HepG2 (cell line): ENCODE results near the gene RPS6KA2. TPM values are rescaled to one million over a fixed set of nuclear protein-coding genes. Genes with fewer than 3 reads are reported as not detected.

Source experiments
- ATAC-seq: fragments of 200-7000 bp; cut with Tn5 transposase; 3 replicates; pipeline ENCODE4 v1.9.1; 2020; ENCODE audit warnings: mild to moderate bottlenecking, moderate library complexity
- BruUV-seq: library from RNA; stranded (reverse); fragments of 400-500 nt; replicated peaks from 2 replicates; lab custom pipeline; 2021; lab: Mats Ljungman, UMichigan
- CTCF ChIA-PET: fragments of 300-600 bp; formaldehyde crosslinking; extraction: SDS; loops from one replicate; lab custom pipeline; 2021; ENCODE audit warnings: low total read pairs, inconsistent platforms, low intra/inter-chr PET ratio; lab: Yijun Ruan, JAX
- POLR2A ChIA-PET: fragments of 350-600 bp; sonication (Branson Sonifier 250); formaldehyde crosslinking; loops from one replicate; lab custom pipeline; 2020; ENCODE audit warnings: antibody characterized with exemption, inconsistent platforms; lab: Yijun Ruan, JAX
- DNase-seq: peaks from one replicate; pipeline ENCODE4 v3.0.0-alpha.2; 2015; ENCODE audit warnings: low spot score
- FAIRE-seq: peaks from 3 replicates; lab custom pipeline; 2011; peaks lifted over from hg19 to GRCh38; lab: Jason Lieb, UNC
- H2AFZ ChIP-seq: one replicate; pipeline ENCODE4 v1.6.1; 2011; ENCODE audit warnings: low read length, inconsistent platforms
- H3K27ac ChIP-seq: fragments of 300-600 bp; 3 replicates; pipeline ENCODE4 v1.8.0; 2011; ENCODE audit warnings: mixed run types, mild to moderate bottlenecking, mixed read lengths, low read length, inconsistent platforms; ENCODE audit not compliant: insufficient read depth; ENCODE audit errors: extremely low read length
- H3K27me3 ChIP-seq, 2 experiments: fragments of 200-600 bp in 1 of 2; 2 replicates in 1 of 2; 3 replicates in 1 of 2; pipeline versions ENCODE4 v1.6.0 to v1.8.0; 2011; ENCODE audit warnings: low read length in 2 of 2, mild to moderate bottlenecking in 2 of 2, moderate library complexity in 2 of 2, inconsistent platforms in 1 of 2; ENCODE audit not compliant: insufficient read depth in 2 of 2, control insufficient read depth in 1 of 2
- H3K36me3 ChIP-seq, 2 experiments: fragments of 200-600 bp in 1 of 2; replicated peaks in 1 of 2; 2 replicates in 1 of 2; 3 replicates in 1 of 2; pipeline versions ENCODE4 v1.5.1 to v1.8.0; 2011; ENCODE audit warnings: low read length in 2 of 2, inconsistent platforms in 1 of 2; ENCODE audit not compliant: insufficient read depth in 2 of 2, control insufficient read depth in 1 of 2
- H3K4me1 ChIP-seq: 2 replicates; pipeline ENCODE4 v1.5.1; 2012; ENCODE audit warnings: low read length, inconsistent platforms; ENCODE audit not compliant: insufficient read depth
- H3K4me2 ChIP-seq: 2 replicates; pipeline ENCODE4 v1.6.0; 2011; ENCODE audit warnings: low read depth, low read length, inconsistent platforms
- H3K4me3 ChIP-seq, 3 experiments: fragments of 200-600 bp in 1 of 3; sonication (generic), shearing (Covaris generic) in 1 of 3; replicated peaks in 1 of 3; 2 replicates each; pipeline ENCODE4 v1.5.1; 2011 to 2016; ENCODE audit warnings: low read length in 3 of 3, inconsistent platforms in 2 of 3, low read depth in 2 of 3, mild to moderate bottlenecking in 2 of 3, control low read depth in 1 of 3, mixed read lengths in 1 of 3; ENCODE audit not compliant: insufficient read depth in 1 of 3
- H3K79me2 ChIP-seq: one replicate; pipeline ENCODE4 v1.6.1; 2011; ENCODE audit warnings: low read length, inconsistent platforms; ENCODE audit not compliant: insufficient read depth
- H3K9ac ChIP-seq: 2 replicates; pipeline ENCODE4 v1.6.0; 2011; ENCODE audit warnings: mild to moderate bottlenecking, low read depth, low read length, inconsistent platforms; ENCODE audit not compliant: insufficient read depth
- H3K9me3 ChIP-seq: 2 replicates; pipeline ENCODE4 v1.5.1; 2012; ENCODE audit warnings: mild to moderate bottlenecking, low read length
- H4K20me1 ChIP-seq: 2 replicates; pipeline ENCODE4 v1.6.0; 2011; ENCODE audit warnings: inconsistent platforms, mild to moderate bottlenecking, low read length, moderate library complexity; ENCODE audit not compliant: insufficient read depth
- ARID2 ChIP-seq: sonication (generic); formaldehyde crosslinking; IDR thresholded peaks from 2 replicates; pipeline ENCODE4 v1.8.1; 2022; ENCODE audit warnings: mild to moderate bottlenecking, missing genetic modification reagents, borderline replicate concordance
- CEBPG ChIP-seq: IDR thresholded peaks from 2 replicates; pipeline ENCODE4 v1.6.1; 2016
- NFIC ChIP-seq: IDR thresholded peaks from 2 replicates; pipeline ENCODE4 v1.6.1; 2012; ENCODE audit warnings: mild to moderate bottlenecking, low read length, inconsistent platforms
- NFYB ChIP-seq: sonication (generic); formaldehyde crosslinking; IDR thresholded peaks from 2 replicates; pipeline ENCODE4 v1.4.0; 2020; ENCODE audit warnings: missing genetic modification reagents
- SCMH1 ChIP-seq: sonication (generic); formaldehyde crosslinking; IDR thresholded peaks from 2 replicates; pipeline ENCODE4 v1.9.0; 2021; ENCODE audit warnings: missing genetic modification reagents, mild to moderate bottlenecking, borderline replicate concordance
- SP5 ChIP-seq: IDR thresholded peaks from 2 replicates; pipeline ENCODE4 v1.6.1; 2016; ENCODE audit warnings: low read depth, borderline replicate concordance
- ZNF296 ChIP-seq: sonication (generic); formaldehyde crosslinking; conservative IDR thresholded peaks from 2 replicates; pipeline ENCODE4 v1.5.0; 2020; ENCODE audit warnings: mild to moderate bottlenecking, missing genetic modification reagents
- ZNF343 ChIP-seq: sonication (generic); formaldehyde crosslinking; IDR thresholded peaks from 2 replicates; pipeline ENCODE4 v1.4.0; 2020; ENCODE audit warnings: mild to moderate bottlenecking, missing genetic modification reagents
- ZNF530 ChIP-seq: sonication (generic); formaldehyde crosslinking; IDR thresholded peaks from 2 replicates; pipeline ENCODE4 v1.5.0; 2020; ENCODE audit warnings: low read depth, mild to moderate bottlenecking, missing genetic modification reagents
- ZNF614 ChIP-seq: IDR thresholded peaks from 2 replicates; pipeline ENCODE4 v1.6.1; 2018; ENCODE audit warnings: missing biosample characterization, missing genetic modification reagents, inconsistent platforms, borderline replicate concordance
- WGBS: methylation state at CpG from one replicate; pipeline ENCODE4 v1.1.6; 2017; ENCODE audit warnings: low lambda C conversion rate; 5-methylcytosine and 5-hydroxymethylcytosine counted together
- in situ Hi-C: cut with HindIII; loops from 2 replicates; pipeline ENCODE4 v1.10.0; 2017; ENCODE audit warnings: low pct_unique_long_range_greater_than_20kb; ENCODE audit not compliant: extremely low pct_ligation_motif_present
- intact Hi-C: fragments of 100-400 bp; cut with micrococcal nuclease; formaldehyde crosslinking; loops from one replicate; pipeline ENCODE4 v1.10.0; 2022; ENCODE audit not compliant: unreplicated experiment
- polyA plus RNA-seq, 8 experiments: library from polyadenylated mRNA; depleted of rRNA in 3 of 8; stranded (reverse) in 7 of 8; unstranded in 1 of 8; fragments of >200 nt; fragmentation: Illumina TruSeq in 4 of 8; extraction: Trizol in 4 of 8; gene quantifications; 2 replicates each; pipeline versions ENCODE4 v1.2.1 to v1.2.3, GENCODE V29; 2011 to 2016; ENCODE audit warnings: low read depth in 4 of 8, missing spikeins in 1 of 8, mixed read lengths in 1 of 8; ENCODE audit not compliant: insufficient read depth in 1 of 8
- total RNA-seq, 5 experiments: library from RNA; depleted of rRNA; stranded (reverse); fragments of >200 nt; fragmentation: Illumina TruSeq; extraction: Trizol; gene quantifications; 2 replicates each; pipeline ENCODE4 v1.2.3, GENCODE V29; 2016; ENCODE audit warnings: low read depth in 1 of 5
- TF ChIP-seq, protein P1 (sequence below): sonication (generic); formaldehyde crosslinking; IDR thresholded peaks from 2 replicates; pipeline ENCODE4 v1.9.0; 2022; ENCODE audit warnings: low read depth, missing genetic modification reagents
- TF ChIP-seq, protein P2 (sequence below): sonication (generic); formaldehyde crosslinking; IDR thresholded peaks from 2 replicates; pipeline ENCODE4 v1.5.0; 2020; ENCODE audit warnings: missing genetic modification reagents

Gene RPS6KA2
- total and polyA plus RNA-seq, 2 of the 13 experiments (the other 11 are each of a cell fraction or from before 2014, with no cell fraction given) = 0.22 to 0.38 TPM

DNA sequence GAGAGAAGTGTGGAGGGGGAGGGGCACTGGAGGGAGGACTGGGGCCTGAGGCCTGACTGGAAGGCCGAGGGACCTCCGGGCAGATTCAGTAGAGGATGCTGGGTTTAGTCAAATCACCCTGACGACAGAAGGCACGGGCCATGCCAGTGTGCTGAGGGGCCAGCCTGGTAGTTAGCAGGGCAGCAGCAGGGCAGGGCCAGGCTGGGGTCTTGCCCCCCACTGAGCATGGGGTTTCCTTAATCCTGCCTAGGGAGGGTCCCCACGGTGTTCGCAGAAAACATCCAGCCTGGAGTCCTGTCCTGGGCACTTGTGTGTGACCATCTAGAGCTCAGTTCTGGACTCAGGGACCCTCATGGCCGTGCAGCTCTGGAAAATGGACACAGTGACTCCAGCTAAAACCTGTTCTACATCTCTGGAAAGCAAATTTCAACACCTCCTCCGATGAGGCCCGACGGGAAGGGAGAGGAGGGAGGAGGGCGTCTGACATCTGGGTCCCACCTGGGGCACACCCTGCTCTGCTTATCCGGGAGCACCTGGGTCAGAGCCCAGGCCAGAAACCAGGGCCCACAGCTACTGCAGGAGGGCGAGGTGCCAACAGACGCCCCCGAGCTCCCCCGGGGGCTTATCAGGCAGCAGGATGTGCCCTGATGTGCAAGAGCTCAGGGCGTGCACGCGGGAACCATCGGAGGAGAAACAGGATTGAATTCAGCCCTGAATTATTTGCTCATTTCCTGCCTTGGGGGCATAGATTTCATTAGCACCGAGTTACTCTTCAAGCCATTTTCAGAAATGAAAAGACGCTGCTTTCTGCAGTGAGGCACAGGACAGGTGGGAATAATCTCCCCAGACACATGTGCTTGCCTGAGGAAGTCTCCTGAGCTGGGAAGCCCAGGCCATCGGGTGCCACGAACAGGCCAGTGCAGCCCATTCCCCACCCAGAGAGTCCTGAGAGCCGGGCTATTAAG, 166.3 kb downstream of the RPS6KA2 start:
- CTCF ChIA-PET = no interaction called here
- ATAC-seq (no peak), DNase-seq (no peak), FAIRE-seq (no peak)
- Histone ChIP-seq H4K20me1 (no peaks in the 10 kb centered on the region), H3K4me1 (no peaks in the 10 kb centered on the region), H2AFZ (no peak overlapping the region), H3K27ac (no peak overlapping the region), H3K27me3 (peaks cover 12 to 80% of the 10 kb centered on the region in 2 experiments; a peak in 4 of 5 replicates), H3K9me3 (no peaks in the 10 kb centered on the region), H3K36me3 (no peaks in the 10 kb centered on the region), H3K9ac (no peak overlapping the region), H3K4me2 (no peak overlapping the region), H3K79me2 (no peaks in the 10 kb centered on the region), H3K4me3 (no peak overlapping the region)
- no TSS peak for BruUV-seq
- intact Hi-C loops = loop anchor here (10.0 kb wide), 1 partner anchor 186 kb away; no protein-coding TSS in a partner anchor
- in situ Hi-C loops = no loop called here
- TF ChIP-seq, protein P1, sequence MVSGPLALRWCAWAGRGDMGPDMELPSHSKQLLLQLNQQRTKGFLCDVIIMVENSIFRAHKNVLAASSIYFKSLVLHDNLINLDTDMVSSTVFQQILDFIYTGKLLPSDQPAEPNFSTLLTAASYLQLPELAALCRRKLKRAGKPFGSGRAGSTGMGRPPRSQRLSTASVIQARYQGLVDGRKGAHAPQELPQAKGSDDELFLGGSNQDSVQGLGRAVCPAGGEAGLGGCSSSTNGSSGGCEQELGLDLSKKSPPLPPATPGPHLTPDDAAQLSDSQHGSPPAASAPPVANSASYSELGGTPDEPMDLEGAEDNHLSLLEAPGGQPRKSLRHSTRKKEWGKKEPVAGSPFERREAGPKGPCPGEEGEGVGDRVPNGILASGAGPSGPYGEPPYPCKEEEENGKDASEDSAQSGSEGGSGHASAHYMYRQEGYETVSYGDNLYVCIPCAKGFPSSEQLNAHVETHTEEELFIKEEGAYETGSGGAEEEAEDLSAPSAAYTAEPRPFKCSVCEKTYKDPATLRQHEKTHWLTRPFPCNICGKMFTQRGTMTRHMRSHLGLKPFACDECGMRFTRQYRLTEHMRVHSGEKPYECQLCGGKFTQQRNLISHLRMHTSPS (CRISPR knock-in tag) = no peak
- WGBS = 19% methylated on average over 24 of the region's 25 CpGs
- POLR2A ChIA-PET = no interaction called here

DNA sequence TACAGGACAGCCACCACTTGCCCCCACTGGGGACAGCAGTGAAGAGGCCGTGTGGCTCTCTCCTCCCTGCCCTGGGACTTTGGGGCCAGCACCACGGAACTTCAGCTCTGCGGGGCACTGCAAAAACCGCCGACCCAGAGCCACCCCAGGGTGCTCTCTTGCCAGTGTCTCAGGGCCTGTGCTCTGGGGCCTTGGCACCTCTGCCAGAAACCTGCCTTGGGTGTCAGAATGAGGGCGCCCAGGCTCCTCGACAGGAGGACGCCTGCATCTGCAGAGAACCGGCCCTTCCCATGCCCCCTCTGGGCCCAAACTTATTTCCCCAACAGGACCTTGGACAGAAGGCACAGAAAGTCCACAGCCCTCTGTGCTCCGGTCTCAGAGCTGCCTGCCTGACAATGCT, 167.1 kb downstream of the RPS6KA2 start:
- intact Hi-C loops (loop anchor here (10.0 kb wide), 1 partner anchor 185 kb away; no protein-coding TSS in a partner anchor), in situ Hi-C loops (no loop called here)
- DNase-seq (no peak), FAIRE-seq (no peak), ATAC-seq (no peak)
- 7% methylated on average over 5 of the region's 10 CpGs for WGBS
- Histone ChIP-seq H4K20me1 (no peaks in the 10 kb centered on the region), H3K9me3 (no peaks in the 10 kb centered on the region), H3K27ac (no peak overlapping the region), H2AFZ (no peak overlapping the region), H3K4me1 (no peaks in the 10 kb centered on the region), H3K4me2 (no peak overlapping the region), H3K79me2 (no peaks in the 10 kb centered on the region), H3K9ac (no peak overlapping the region), H3K4me3 (no peak overlapping the region), H3K36me3 (no peaks in the 10 kb centered on the region), H3K27me3 (peaks cover 15 to 79% of the 10 kb centered on the region in 2 experiments; a peak in 4 of 5 replicates)
- ChIA-PET CTCF (no interaction called here), POLR2A (no interaction called here)
- no TSS peak for BruUV-seq
- TF ChIP-seq, protein P2, sequence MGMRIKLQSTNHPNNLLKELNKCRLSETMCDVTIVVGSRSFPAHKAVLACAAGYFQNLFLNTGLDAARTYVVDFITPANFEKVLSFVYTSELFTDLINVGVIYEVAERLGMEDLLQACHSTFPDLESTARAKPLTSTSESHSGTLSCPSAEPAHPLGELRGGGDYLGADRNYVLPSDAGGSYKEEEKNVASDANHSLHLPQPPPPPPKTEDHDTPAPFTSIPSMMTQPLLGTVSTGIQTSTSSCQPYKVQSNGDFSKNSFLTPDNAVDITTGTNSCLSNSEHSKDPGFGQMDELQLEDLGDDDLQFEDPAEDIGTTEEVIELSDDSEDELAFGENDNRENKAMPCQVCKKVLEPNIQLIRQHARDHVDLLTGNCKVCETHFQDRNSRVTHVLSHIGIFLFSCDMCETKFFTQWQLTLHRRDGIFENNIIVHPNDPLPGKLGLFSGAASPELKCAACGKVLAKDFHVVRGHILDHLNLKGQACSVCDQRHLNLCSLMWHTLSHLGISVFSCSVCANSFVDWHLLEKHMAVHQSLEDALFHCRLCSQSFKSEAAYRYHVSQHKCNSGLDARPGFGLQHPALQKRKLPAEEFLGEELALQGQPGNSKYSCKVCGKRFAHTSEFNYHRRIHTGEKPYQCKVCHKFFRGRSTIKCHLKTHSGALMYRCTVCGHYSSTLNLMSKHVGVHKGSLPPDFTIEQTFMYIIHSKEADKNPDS = no peak
- no peak for TF ChIP-seq SP5 (CRISPR knock-in tag)
- TF ChIP-seq NFIC = no peak
- TF ChIP-seq CEBPG (CRISPR knock-in tag) = no peak
- TF ChIP-seq ZNF296 (CRISPR knock-in tag) = no peak
- TF ChIP-seq ZNF343 (CRISPR knock-in tag) = no peak
- TF ChIP-seq SCMH1 = no peak
- no peak for TF ChIP-seq ARID2 (CRISPR knock-in tag)
- TF ChIP-seq ZNF614 (CRISPR knock-in tag) = no peak
- no peak for TF ChIP-seq ZNF530 (CRISPR knock-in tag)
- TF ChIP-seq NFYB = no peak
